KOPT-K1 (cell line): ENCODE measurements around the gene FCRL3.
"Not testable (repeated sequence)": the region's sequence is repeated elsewhere in the genome, so short reads cannot be mapped to it uniquely, and the experiment has no call there.

Experiments
- H3K27ac ChIP-seq: fragments of 200-600 bp; sonication (generic); 2 replicates; pipeline ENCODE4 v1.5.1; 2016; ENCODE audit warnings: antibody characterized with exemption, mild to moderate bottlenecking, low read depth, low read length; ENCODE audit not compliant: poor library complexity, severe bottlenecking
- H3K36me3 ChIP-seq: fragments of 200-600 bp; sonication (generic); 2 replicates; pipeline ENCODE4 v1.5.1; 2017; ENCODE audit warnings: antibody characterized with exemption, mild to moderate bottlenecking, low read length, moderate library complexity; ENCODE audit not compliant: insufficient read depth
- H3K9me3 ChIP-seq: fragments of 200-600 bp; sonication (generic); 2 replicates; pipeline ENCODE4 v1.5.1; 2017; ENCODE audit warnings: antibody characterized with exemption, low read length, mild to moderate bottlenecking; ENCODE audit not compliant: insufficient read depth, poor library complexity, severe bottlenecking

The FCRL3 gene, protein sequence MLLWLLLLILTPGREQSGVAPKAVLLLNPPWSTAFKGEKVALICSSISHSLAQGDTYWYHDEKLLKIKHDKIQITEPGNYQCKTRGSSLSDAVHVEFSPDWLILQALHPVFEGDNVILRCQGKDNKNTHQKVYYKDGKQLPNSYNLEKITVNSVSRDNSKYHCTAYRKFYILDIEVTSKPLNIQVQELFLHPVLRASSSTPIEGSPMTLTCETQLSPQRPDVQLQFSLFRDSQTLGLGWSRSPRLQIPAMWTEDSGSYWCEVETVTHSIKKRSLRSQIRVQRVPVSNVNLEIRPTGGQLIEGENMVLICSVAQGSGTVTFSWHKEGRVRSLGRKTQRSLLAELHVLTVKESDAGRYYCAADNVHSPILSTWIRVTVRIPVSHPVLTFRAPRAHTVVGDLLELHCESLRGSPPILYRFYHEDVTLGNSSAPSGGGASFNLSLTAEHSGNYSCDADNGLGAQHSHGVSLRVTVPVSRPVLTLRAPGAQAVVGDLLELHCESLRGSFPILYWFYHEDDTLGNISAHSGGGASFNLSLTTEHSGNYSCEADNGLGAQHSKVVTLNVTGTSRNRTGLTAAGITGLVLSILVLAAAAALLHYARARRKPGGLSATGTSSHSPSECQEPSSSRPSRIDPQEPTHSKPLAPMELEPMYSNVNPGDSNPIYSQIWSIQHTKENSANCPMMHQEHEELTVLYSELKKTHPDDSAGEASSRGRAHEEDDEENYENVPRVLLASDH

DNA sequence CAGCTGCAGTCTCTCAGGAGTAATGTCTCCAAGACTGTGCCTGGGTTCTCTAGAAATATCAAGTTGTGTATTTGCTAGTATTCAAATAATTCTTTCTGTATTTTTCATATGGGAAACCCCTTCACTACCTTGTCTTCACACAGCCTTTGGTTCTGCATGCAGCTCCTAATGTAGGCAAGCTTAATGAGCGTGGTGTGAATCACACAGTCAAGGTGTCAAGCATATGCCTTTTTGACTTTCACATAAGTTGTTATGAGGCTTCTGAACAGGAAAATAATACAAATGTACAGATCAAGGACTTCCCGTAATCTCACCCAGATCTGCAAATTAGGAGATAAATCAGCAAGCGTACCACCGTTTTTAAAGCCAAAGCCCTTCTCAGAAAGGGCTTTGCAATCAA is at the start of gene FCRL3:
FCRL3 (minus strand) TSS at position 38 of the 400 bp plus-strand sequence. CDS start 280 bp downstream, outside the sequence.
- no peak within 1 kb of the TSS for H3K27ac ChIP-seq
- H3K9me3 ChIP-seq = no peaks in the 10 kb centered on the region
- H3K36me3 ChIP-seq = no peaks in the 10 kb centered on the region

DNA sequence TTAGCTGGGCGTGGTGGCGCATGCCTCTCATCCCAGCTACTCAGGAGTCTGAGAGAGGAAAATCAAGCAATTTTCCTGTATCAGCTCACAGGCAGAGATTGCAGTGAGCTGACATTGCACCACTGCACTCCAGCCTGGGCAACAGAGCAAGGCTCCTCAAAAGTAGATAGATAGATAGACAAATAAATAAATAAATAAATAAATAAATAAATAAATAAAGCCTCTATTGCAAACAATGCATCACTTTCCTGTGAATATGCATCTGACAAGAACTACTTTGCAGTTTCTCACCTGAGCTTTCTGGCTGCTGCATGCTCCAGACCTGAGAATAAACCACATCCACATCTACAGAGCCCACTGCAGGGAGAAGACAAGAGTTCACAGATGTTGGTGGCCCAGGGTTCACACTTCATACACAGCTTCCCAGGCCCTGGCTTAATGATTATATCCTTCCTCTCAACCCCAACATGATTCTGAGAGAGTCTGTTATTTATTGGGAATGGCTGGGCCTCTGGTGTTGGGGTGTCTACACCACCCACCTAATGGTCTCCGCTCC is 47.8 kb upstream of the FCRL3 start:
- Histone ChIP-seq H3K9me3 (no peaks in the 10 kb centered on the region), H3K36me3 (no peaks in the 10 kb centered on the region), H3K27ac (no peak overlapping the region)

DNA sequence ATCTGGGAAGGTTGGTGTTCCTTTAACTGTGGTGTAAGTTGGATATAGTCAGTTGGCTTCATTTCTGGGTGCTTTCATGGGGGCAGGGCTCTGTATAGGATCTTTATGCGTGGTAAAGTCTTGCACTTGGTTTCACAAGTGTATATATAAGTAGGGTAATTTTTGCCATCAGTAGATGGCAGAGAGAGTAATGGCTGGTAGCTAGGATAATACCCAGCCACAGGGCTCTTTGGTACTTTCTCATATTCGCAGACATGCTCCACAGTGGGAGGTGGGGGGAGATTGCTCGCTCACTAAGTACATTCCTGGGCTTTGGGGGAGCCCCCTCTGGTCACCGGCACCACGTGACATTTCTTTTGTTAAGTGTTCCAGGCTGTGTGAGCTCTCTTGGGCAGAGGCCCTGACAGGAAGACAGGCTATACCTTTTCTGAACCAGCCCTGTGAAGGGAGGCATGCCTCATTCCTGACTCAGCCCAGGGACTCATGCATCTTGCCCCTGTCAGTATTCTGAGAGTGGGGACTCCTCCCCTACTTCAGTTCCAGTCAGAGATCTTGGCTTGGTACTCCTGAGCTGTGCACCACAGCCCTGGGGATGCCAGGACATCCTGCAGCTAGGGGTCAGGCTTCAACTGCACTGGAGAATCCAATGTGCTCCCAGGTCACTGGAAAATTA is 38.8 kb upstream of the FCRL3 start:
- H3K27ac ChIP-seq = no peak overlapping the region
- no peaks in the 10 kb centered on the region for H3K9me3 ChIP-seq
- no peaks in the 10 kb centered on the region for H3K36me3 ChIP-seq

DNA sequence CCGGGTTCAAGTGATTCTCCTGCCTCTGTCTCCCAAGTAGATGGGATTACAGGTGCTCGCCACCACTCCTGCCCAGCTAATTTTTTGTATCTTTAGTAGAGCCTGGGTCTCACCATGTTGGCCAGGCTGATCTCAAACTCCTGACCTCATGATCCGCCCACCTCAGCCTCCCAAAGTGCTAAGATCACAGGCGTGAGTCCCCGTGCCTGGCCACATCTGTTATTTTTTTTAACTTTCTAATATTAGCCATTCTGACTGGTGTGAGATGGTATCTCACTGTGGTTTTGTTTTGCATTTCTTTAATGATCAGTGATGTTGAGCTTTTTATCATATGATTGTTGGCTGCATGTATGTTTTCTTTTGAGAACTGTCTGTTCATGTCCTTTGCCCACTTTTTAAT is 35.4 kb upstream of the FCRL3 start:
- not testable (repeated sequence) for H3K27ac ChIP-seq, H3K9me3 ChIP-seq, H3K36me3 ChIP-seq

DNA sequence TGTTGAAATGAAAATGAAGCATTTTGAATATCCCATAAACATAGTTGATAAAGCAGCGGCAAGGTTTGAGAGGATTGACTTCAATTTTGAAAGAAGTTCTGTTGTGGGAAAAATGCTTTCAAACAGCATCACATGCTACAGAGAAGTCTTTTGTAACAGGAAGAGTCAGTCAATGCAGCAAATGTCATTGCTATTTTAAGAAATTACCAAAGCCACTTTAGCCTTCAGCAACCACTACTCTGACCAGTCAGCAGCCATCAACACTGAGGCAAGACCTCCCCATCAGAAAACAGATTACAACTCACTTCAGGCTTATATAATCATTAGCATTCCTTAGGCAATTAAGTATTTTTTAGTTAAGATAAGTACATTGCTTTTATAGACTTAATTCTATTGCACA is 33.8 kb upstream of the FCRL3 start:
- no peak overlapping the region for H3K27ac ChIP-seq
- H3K36me3 ChIP-seq = no peaks in the 10 kb centered on the region
- H3K9me3 ChIP-seq = no peaks in the 10 kb centered on the region

DNA sequence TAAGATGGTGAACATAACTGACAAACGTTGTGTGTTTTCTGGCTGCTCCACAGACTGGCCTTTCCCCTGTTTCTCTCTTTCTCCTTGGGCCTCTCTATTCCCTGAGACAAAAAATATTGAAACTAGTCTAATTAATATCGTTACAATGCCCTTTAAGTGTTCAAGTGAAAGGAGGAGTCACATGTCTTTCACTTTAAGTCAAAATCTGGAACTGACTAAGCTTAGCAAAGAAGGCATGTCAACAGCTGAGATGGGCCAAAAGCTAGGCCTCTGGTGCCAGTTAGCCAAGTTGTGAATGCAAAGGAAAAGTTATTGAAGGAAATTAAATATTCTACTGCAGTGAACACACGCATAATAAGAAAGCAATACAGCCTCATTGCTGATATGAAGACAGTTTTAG is 32.2 kb upstream of the FCRL3 start:
- no peaks in the 10 kb centered on the region for H3K9me3 ChIP-seq
- H3K27ac ChIP-seq = no peak overlapping the region
- H3K36me3 ChIP-seq = no peaks in the 10 kb centered on the region

DNA sequence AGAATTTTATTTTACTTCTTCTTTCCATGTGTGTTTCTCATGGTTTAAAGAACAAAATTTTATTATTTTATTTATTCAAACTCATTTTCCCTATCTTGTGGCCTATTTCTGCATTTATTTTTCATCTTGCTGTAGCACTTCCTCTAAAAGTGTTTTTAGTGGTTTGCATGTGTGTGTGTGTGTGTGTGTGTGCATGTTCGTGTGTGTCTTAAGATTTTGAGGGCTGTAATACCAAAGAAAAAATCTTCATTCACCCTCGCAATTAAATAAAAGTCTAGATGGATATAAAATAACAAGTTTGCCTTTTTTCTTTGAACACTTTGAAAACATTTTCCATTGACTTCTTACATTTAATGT is 24.6 kb upstream of the FCRL3 start:
- Histone ChIP-seq H3K9me3 (peaks cover 30% of the 10 kb centered on the region), H3K36me3 (no peaks in the 10 kb centered on the region), H3K27ac (no peak overlapping the region)

DNA sequence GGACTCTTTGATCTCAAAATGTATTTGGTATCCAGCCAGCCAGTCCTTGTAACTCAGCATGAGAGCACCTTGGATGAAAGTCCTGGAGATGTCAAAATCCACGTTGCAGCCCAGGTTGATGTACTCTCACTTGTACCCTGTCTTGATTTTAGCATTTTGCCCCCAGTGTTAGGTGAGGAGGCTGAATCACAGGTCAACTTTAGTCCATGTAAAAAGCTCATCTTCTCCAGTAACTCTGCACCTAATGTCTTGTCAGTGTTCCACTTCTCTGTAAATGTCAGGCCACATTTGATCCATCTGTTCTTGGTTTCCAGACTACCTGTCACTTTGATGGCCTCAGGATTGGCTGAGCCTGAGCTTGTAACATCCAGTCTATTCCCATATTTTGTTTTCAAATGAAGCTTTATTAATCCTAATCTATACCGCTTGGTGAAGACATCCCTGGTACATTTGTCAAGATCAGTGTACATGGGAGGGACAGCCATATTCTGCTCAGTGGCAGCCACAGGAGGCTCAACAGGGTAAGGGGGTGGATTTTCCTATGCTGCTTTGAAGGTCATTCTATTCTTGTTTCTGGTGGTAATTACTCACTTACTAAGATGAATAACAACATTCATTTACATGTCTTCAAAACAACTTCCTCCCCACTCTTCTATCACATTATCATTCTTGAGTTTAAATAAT is 24.1 kb upstream of the FCRL3 start:
- Histone ChIP-seq H3K27ac (no peak overlapping the region), H3K9me3 (peaks cover 30% of the 10 kb centered on the region), H3K36me3 (no peaks in the 10 kb centered on the region)

DNA sequence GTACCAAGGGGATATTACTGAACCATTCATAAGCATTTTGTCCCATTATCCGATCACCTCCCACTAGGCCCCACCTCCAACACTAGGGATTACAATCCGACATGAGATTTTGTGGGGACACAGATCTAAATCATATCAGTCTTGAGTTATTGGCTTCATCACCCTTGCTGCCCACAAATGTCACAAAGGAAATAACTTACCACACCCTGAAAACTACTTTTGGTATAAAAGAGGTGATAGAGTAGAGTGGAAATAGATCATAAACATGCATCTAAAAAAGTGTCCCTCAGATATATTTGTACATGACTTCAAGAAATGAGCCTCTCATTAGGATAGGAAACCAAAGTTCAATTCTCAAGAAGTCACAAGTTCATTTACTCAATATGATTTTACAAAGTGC is 22.6 kb upstream of the FCRL3 start:
- Histone ChIP-seq H3K36me3 (no peaks in the 10 kb centered on the region), H3K27ac (no peak overlapping the region), H3K9me3 (peaks cover 30% of the 10 kb centered on the region)

DNA sequence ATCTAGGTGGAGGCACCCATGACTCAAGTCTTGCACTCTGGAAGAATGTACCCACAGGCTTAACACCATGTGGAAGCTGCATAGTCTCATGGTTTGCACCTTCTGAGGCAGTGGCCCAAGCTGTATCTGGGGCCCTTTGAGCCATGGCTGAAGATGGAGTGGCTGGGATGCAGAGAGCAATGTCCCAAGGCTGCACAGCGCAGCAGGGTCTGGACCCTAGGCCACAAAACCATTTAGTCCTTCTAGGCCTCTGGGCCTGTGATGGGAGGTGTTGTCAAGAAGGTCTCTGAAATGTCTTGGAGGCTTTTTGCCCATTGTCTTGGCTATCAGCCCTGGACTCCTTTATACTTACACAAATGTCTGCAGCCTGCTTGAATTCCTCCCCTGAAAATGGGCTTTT is 21.4 kb upstream of the FCRL3 start:
- Histone ChIP-seq H3K36me3 (no peaks in the 10 kb centered on the region), H3K27ac (no peak overlapping the region), H3K9me3 (peaks cover 30% of the 10 kb centered on the region)

DNA sequence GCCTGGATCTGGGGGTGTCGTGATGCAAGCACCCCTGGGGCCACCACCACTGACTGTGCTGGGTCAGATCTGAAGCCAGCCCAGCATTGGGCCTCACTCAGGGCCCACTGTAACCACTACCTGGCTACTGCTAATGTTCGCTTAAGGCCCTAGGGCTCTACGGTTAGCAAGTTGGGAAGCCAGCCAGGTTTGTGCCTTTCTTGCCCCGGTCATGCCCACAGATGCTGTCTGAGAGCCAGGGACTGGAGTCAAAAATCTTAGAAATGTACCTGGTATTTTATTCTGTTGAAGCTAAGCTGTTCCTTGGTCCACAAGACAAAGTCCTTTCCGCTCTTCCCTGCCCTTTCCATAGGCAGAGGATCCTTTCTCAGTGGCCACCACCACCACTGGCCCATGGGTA is 15.2 kb upstream of the FCRL3 start:
- no peak overlapping the region for H3K27ac ChIP-seq
- peaks cover 3% of the 10 kb centered on the region for H3K9me3 ChIP-seq

DNA sequence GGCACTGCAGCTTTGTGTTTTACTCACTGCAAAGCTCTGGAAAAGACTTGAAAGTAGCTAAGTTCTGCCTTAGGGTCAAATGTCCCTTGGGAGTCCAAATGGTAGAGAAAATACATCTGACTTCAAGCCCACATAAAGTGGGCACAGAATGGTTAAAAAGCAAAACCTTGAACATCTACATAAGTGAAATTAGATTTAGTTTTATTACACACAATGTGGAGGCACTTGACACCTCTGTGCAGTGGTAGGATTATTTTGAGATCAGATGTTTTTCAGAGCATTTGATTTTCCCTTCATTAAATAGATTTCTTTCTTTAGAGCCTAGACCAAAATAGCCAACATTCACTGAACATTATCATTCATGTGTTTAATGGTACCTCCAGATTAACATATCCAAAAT is 11.2 kb upstream of the FCRL3 start:
- Histone ChIP-seq H3K36me3 (no peaks in the 10 kb centered on the region), H3K9me3 (no peaks in the 10 kb centered on the region), H3K27ac (no peak overlapping the region)

More for the DNA sequence above, 15.2 kb upstream of the FCRL3 start:
- no peaks in the 10 kb centered on the region for H3K36me3 ChIP-seq

DNA sequence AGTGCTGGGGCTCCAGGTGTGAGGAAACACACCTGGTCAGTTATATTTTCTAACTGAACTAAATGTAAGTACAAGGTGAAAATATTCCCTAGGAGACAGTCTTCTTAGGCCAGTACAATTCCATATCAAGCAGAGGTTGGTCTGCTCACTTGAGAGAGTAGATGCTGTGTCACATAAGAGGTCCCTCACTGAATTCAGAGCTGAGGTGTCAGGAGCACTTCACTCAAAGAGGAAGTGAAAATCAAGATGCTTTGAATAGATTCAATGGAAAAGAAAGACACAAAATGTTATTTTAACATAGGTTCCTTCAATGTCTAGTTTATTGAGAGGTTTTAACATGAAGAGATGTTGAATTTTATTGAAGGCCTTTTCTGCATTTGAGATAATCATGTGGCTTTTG is 4.3 kb upstream of the FCRL3 start:
- H3K9me3 ChIP-seq = no peaks in the 10 kb centered on the region

DNA sequence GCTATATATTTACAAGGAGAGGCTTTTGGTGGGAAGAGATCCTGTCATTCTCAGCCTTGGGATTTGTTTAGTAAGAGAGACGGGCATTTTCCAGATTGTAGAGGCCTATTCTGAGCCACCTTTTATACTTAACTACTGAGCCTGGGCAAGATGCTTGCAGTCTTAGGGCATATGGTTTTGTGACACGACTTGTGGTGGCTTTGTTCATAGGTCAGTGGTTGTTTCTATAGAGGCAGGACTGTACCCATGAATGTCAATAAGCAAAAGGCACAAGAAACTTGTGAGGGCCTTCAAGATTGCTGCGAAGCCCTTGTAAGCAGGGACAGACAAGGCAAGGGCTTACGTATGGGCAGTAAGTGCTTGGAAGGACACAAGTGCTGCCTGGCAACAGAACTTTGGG is 3.4 kb upstream of the FCRL3 start:
- Histone ChIP-seq H3K9me3 (no peaks in the 10 kb centered on the region), H3K36me3 (no peaks in the 10 kb centered on the region), H3K27ac (no peak overlapping the region)

More for the DNA sequence above, 4.3 kb upstream of the FCRL3 start:
- Histone ChIP-seq H3K36me3 (no peaks in the 10 kb centered on the region), H3K27ac (no peak overlapping the region)
